ENCODE data around the gene SPRR1A.
"Not testable (repeated sequence)": the region's sequence is repeated elsewhere in the genome, so short reads cannot be mapped to it uniquely, and the experiment has no call there.

Gene SPRR1A

GRCh38 chr1:152996633-152997400, 12.9 kb downstream of the SPRR1A start:
- no peak overlapping the region for H3K4me3 ChIP-seq (replicated peaks; ENCODE audit: low read depth, low read length)
- TF ChIP-seq CTCF (IDR thresholded peaks at IDR 0.05; ENCODE audit: low read depth, low read length, missing control alignments) = no peak
- no peak for DNase-seq (ENCODE audit: extremely low read depth, low read depth)

GRCh38 chr1:152997901-152998300, 14.0 kb downstream of the SPRR1A start:
- DNase-seq (ENCODE audit: extremely low read depth, low read depth) = no peak
- TF ChIP-seq CTCF (IDR thresholded peaks at IDR 0.05; ENCODE audit: low read depth, low read length, missing control alignments) = no peak
- H3K4me3 ChIP-seq (replicated peaks; ENCODE audit: low read depth, low read length) = no peak overlapping the region

DNA sequence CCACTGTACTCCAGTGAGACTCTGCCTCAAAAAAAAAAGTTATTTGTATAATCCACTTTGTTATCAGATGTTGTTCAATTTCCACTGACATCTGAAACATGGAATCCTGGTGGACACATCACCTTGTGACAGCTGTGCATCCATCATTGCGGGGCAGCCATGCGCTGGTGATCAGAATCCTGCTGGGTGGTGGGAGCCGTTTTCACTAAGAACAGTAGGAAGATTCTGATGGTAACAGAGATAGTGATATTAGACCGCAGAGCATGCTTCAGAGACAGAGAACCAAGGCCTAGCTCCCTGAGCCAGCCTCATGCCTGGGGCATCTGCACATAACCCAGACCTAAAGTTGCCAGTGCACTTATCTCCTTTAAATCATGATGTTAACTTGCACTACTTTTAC, 14.6 kb downstream of the SPRR1A start:
- no peak for DNase-seq (ENCODE audit: extremely low read depth, low read depth)
- TF ChIP-seq CTCF (IDR thresholded peaks at IDR 0.05; ENCODE audit: low read depth, low read length, missing control alignments) = no peak
- no peak overlapping the region for H3K4me3 ChIP-seq (replicated peaks; ENCODE audit: low read depth, low read length)

- no peak for DNase-seq (ENCODE audit: extremely low read depth, low read depth)
- H3K4me3 ChIP-seq (replicated peaks; ENCODE audit: low read depth, low read length) = no peak overlapping the region
- TF ChIP-seq CTCF (IDR thresholded peaks at IDR 0.05; ENCODE audit: low read depth, low read length, missing control alignments) = no peak
These were observed 15.9 kb downstream of the SPRR1A start for GRCh38 chr1:152999818-153000217.

DNA sequence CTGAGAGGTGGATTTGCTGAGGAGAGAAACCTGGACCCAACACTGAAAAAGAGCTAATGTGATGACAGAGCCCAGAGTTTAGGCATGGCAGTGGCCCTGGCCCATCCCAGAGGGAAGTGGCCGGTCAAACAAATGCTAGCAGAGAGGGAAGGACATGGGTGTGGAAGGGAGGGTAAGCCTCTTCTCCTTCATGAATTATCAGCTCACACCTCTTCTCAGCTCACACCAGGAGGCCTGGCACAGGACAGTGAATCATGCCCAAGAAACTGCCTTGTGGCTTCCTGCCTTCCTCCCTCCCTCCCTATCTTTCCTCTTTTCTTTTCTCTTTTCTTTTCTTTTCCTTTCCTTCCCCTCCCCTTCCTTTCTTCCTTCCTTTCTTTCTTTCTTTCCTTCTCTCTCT, 16.4 kb downstream of the SPRR1A start:
- TF ChIP-seq CTCF (IDR thresholded peaks at IDR 0.05; ENCODE audit: low read depth, low read length, missing control alignments) = no peak
- H3K4me3 ChIP-seq (replicated peaks; ENCODE audit: low read depth, low read length) = no peak overlapping the region
- DNase-seq (ENCODE audit: extremely low read depth, low read depth) = no peak

DNA sequence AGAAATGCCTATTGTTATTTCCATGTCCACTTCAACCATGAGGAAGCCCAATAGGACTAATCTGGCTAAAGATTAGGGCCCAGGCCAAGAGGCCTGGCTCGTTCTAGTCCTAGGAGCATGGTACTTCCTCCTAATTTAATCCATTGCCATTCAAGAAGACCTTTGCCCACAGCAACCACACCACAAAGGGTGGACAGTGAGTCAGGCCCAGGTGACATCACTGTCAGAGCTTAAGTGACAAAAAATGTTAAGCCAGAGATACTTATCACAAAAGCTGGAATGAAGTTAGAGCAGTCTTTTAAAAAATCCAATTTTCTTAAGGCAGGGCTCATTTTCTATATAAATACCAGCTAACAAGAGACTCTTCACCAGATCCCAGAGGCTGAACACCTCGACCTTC, 17.5 kb downstream of the SPRR1A start, which contains the start of gene SPRR3:
Gene SPRR3 (plus strand): TSS at position 368 of the 400 bp plus-strand sequence. CDS start 1,272 bp downstream, outside the sequence.
- TF ChIP-seq CTCF (IDR thresholded peaks at IDR 0.05; ENCODE audit: low read depth, low read length, missing control alignments) = no peak
- no peak within 1 kb of the TSS for H3K4me3 ChIP-seq (replicated peaks; ENCODE audit: low read depth, low read length)
- DNase-seq (ENCODE audit: extremely low read depth, low read depth) = no peak

GRCh38 chr1:153011235-153011758, 27.4 kb downstream of the SPRR1A start:
- not testable (repeated sequence) for DNase-seq (ENCODE audit: extremely low read depth, low read depth); H3K4me3 ChIP-seq (replicated peaks; ENCODE audit: low read depth, low read length)

DNA sequence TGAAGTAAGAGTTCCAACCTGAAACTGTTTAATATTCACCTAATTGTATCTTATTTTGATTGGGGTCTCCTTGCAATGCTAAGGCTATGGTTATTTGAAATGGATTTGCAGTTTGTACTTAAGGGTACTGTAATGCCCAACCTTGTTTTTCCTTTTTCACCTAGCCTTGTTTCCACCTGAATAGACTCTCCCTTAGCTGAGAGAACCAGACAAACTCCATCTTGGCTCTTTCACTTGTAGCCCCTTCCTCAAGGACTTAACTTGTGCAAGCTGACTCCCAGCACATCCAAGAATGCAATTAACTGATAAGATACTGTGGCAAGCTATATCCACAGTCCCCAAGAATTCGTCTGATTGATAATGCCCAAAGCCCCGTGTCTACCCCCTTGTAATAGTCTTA, 37.9 kb downstream of the SPRR1A start:
- not testable (repeated sequence) for DNase-seq (ENCODE audit: extremely low read depth, low read depth); H3K4me3 ChIP-seq (replicated peaks; ENCODE audit: low read depth, low read length)

DNA sequence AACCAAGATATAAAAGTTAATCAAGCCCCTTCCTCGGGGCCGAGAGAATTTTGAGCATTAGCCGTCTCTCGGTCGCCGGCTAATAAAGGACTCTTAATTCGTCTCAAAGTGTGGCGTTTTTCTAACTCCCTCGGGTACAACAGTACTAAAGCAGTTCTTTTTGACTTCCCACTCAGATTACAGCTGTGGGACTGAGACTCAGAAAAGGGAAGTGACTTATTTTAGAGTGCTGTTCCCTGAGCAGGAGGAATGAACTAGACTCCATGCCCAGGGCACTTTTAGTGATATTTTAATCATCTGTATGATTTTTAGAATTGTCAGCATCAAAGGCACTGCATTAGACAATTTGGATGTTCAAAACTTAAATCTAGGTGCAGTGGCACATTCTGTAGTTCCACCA, 38.5 kb downstream of the SPRR1A start:
- not testable (repeated sequence) for H3K4me3 ChIP-seq (replicated peaks; ENCODE audit: low read depth, low read length); DNase-seq (ENCODE audit: extremely low read depth, low read depth)

All from HFF-Myc (cell line).